ENCODE data around the gene ASB3.
A peak's percentile ranks its signal among the peaks of the same experiment; 100 is the strongest.

Gene ASB3

GRCh38 chr2:53820048-53820447 lies 33.3 kb upstream of the ASB3 start:
- Histone ChIP-seq H3K36me3 (ENCODE audit: control insufficient read depth in 2 of 2, insufficient read depth in 2 of 2, low read length in 2 of 2) (peaks cover 13 to 20% of the 10 kb centered on the region in 2 donors), H3K27ac (ENCODE audit: low read length) (no peak overlapping the region), H3K9me3 (ENCODE audit: control insufficient read depth in 2 of 2, low read length in 2 of 2) (no peaks in the 10 kb centered on the region), H3K4me1 (ENCODE audit: control insufficient read depth, insufficient read depth, low read length) (no peaks in the 10 kb centered on the region), H3K9ac (ENCODE audit: low read length in 2 of 2) (no peak overlapping the region), H3K4me3 (ENCODE audit: low read length in 2 of 2) (no peak overlapping the region), H3K27me3 (ENCODE audit: control insufficient read depth in 1 of 2, insufficient read depth in 2 of 2, low read length in 2 of 2) (no peaks in the 10 kb centered on the region)

GRCh38 chr2:53819634-53820033 lies 32.9 kb upstream of the ASB3 start:
- no peak overlapping the region for H3K27ac ChIP-seq (ENCODE audit: low read length)
- H3K36me3 ChIP-seq (ENCODE audit: control insufficient read depth in 2 of 2, insufficient read depth in 2 of 2, low read length in 2 of 2) = peaks cover 13 to 20% of the 10 kb centered on the region in 2 donors
- no peak overlapping the region for H3K9ac ChIP-seq (ENCODE audit: low read length in 2 of 2)
- no peaks in the 10 kb centered on the region for H3K9me3 ChIP-seq (ENCODE audit: control insufficient read depth in 2 of 2, low read length in 2 of 2)
- H3K4me3 ChIP-seq (ENCODE audit: low read length in 2 of 2) = no peak overlapping the region
- H3K4me1 ChIP-seq (ENCODE audit: control insufficient read depth, insufficient read depth, low read length) = no peaks in the 10 kb centered on the region
- no peaks in the 10 kb centered on the region for H3K27me3 ChIP-seq (ENCODE audit: control insufficient read depth in 1 of 2, insufficient read depth in 2 of 2, low read length in 2 of 2)

DNA sequence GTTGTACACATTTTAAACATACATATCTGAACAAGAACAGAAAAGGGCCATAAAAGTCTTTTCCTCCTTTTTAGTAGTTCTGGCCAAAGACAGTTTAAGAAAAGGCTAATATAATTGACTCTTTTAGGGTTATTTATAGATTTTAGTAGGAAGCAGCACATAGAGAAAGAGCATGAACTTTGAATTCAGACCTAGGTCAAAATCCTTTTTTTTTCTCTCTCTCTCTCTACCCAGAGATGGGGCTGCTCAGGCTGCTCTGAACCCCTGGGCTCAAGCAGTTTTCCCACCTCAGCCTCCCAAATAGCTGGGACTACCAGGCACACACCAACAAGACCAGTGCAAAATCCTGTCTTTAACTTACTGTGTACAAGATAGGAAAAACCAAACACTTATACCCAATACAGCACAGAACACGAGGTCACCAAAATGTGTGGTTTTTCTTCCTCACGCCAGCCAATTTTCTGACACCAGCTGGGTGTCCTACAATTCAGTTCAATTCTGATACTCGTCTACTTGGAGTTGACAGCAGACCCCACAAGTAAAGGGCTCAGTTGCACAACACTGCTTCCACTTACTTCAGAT lies 32.2 kb upstream of the ASB3 start:
- Histone ChIP-seq H3K27ac (ENCODE audit: low read length) (no peak overlapping the region), H3K9ac (ENCODE audit: low read length in 2 of 2) (no peak overlapping the region), H3K36me3 (ENCODE audit: control insufficient read depth in 2 of 2, insufficient read depth in 2 of 2, low read length in 2 of 2) (peaks cover 13 to 20% of the 10 kb centered on the region in 2 donors), H3K4me1 (ENCODE audit: control insufficient read depth, insufficient read depth, low read length) (no peaks in the 10 kb centered on the region), H3K9me3 (ENCODE audit: control insufficient read depth in 2 of 2, low read length in 2 of 2) (no peaks in the 10 kb centered on the region), H3K27me3 (ENCODE audit: control insufficient read depth in 1 of 2, insufficient read depth in 2 of 2, low read length in 2 of 2) (no peaks in the 10 kb centered on the region), H3K4me3 (ENCODE audit: low read length in 2 of 2) (no peak overlapping the region)

DNA sequence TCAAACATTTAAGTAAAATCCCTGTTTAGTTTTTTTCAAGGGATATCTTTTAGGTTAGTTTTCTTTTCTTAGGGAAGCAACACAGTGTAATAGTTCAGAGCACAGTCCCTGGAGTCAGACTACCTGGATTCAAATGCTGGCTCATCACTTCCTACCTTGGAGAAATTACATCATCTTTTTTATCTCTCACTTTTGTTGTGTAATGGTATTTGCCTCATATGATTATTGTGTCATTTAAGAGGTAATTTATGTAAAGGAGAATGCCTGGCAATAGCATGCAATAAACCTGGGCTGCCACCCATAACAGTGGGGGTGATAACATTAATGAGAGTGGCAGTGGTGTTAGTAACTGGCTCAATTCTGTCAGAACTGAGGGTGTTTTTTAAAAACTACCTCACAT lies 26.4 kb upstream of the ASB3 start:
- peaks cover 25 to 30% of the 10 kb centered on the region in 2 donors for H3K36me3 ChIP-seq (ENCODE audit: control insufficient read depth in 2 of 2, insufficient read depth in 2 of 2, low read length in 2 of 2)
- H3K27me3 ChIP-seq (ENCODE audit: control insufficient read depth in 1 of 2, insufficient read depth in 2 of 2, low read length in 2 of 2) = no peaks in the 10 kb centered on the region
- no peak overlapping the region for H3K27ac ChIP-seq (ENCODE audit: low read length)
- no peak overlapping the region for H3K4me3 ChIP-seq (ENCODE audit: low read length in 2 of 2)
- H3K9ac ChIP-seq (ENCODE audit: low read length in 2 of 2) = no peak overlapping the region
- no peaks in the 10 kb centered on the region for H3K4me1 ChIP-seq (ENCODE audit: control insufficient read depth, insufficient read depth, low read length)
- H3K9me3 ChIP-seq (ENCODE audit: control insufficient read depth in 2 of 2, low read length in 2 of 2) = no peaks in the 10 kb centered on the region

DNA sequence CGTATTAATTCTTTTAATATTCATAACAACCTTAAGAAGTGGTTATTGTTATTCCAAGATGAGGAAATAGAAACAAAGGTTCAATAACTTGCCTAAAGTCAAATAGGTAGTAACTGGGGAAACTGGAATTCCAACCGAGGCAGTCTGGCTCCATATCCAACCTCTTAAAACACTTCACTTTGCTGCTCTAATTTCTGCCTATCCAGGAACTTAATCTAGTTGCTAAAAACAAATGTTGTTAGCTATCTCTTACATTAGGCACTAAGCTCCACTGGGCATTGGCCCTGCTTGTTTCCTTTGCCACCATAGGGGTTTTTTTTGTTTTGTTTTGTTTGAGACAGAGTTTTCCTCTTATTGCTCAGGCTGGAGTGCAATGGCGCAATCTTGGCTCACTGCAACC lies 24.8 kb upstream of the ASB3 start:
- no peaks in the 10 kb centered on the region for H3K4me1 ChIP-seq (ENCODE audit: control insufficient read depth, insufficient read depth, low read length)
- no peak overlapping the region for H3K4me3 ChIP-seq (ENCODE audit: low read length in 2 of 2)
- H3K36me3 ChIP-seq (ENCODE audit: control insufficient read depth in 2 of 2, insufficient read depth in 2 of 2, low read length in 2 of 2) = peaks cover 23 to 34% of the 10 kb centered on the region in 2 donors
- H3K9ac ChIP-seq (ENCODE audit: low read length in 2 of 2) = no peak overlapping the region
- H3K9me3 ChIP-seq (ENCODE audit: control insufficient read depth in 2 of 2, low read length in 2 of 2) = no peaks in the 10 kb centered on the region
- no peaks in the 10 kb centered on the region for H3K27me3 ChIP-seq (ENCODE audit: control insufficient read depth in 1 of 2, insufficient read depth in 2 of 2, low read length in 2 of 2)
- H3K27ac ChIP-seq (ENCODE audit: low read length) = no peak overlapping the region

- Histone ChIP-seq H3K27ac (ENCODE audit: low read length) (no peak overlapping the region), H3K36me3 (ENCODE audit: control insufficient read depth in 2 of 2, insufficient read depth in 2 of 2, low read length in 2 of 2) (peaks cover 0 to 41% of the 10 kb centered on the region in 2 donors), H3K9ac (ENCODE audit: low read length in 2 of 2) (no peak overlapping the region), H3K27me3 (ENCODE audit: control insufficient read depth in 1 of 2, insufficient read depth in 2 of 2, low read length in 2 of 2) (no peaks in the 10 kb centered on the region), H3K4me3 (ENCODE audit: low read length in 2 of 2) (no peak overlapping the region), H3K4me1 (ENCODE audit: control insufficient read depth, insufficient read depth, low read length) (no peaks in the 10 kb centered on the region), H3K9me3 (ENCODE audit: control insufficient read depth in 2 of 2, low read length in 2 of 2) (no peaks in the 10 kb centered on the region)
Measured at GRCh38 chr2:53802617-53803151, 15.9 kb upstream of the ASB3 start.

- no peaks in the 10 kb centered on the region for H3K27me3 ChIP-seq (ENCODE audit: control insufficient read depth in 1 of 2, insufficient read depth in 2 of 2, low read length in 2 of 2)
- no peaks in the 10 kb centered on the region for H3K9me3 ChIP-seq (ENCODE audit: control insufficient read depth in 2 of 2, low read length in 2 of 2)
- no peak overlapping the region for H3K9ac ChIP-seq (ENCODE audit: low read length in 2 of 2)
- no peaks in the 10 kb centered on the region for H3K4me1 ChIP-seq (ENCODE audit: control insufficient read depth, insufficient read depth, low read length)
- no peak overlapping the region for H3K27ac ChIP-seq (ENCODE audit: low read length)
- no peak overlapping the region for H3K4me3 ChIP-seq (ENCODE audit: low read length in 2 of 2)
- H3K36me3 ChIP-seq (ENCODE audit: control insufficient read depth in 2 of 2, insufficient read depth in 2 of 2, low read length in 2 of 2) = peaks cover 0 to 38% of the 10 kb centered on the region in 2 donors
Measured at GRCh38 chr2:53801547-53801946, 14.8 kb upstream of the ASB3 start.

DNA sequence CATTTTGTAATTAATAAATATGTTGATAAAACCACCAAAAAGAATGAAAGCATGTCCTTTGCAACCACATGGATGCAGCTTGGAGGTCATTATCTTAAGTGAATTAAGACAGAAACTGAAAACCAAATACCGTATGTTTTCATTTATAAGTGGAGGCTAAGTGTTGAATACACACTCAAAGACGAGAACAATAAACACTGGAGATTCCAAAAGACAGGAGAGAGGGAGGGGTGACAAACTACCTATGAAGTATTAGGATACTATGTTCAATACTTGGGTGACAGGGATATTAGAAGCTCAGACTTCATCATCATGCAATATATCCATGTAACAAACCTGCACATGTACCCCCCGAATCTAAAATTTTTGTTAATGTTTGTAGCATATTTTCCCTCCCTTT lies 7.1 kb upstream of the ASB3 start:
- Histone ChIP-seq H3K36me3 (ENCODE audit: control insufficient read depth in 2 of 2, insufficient read depth in 2 of 2, low read length in 2 of 2) (peaks cover 0 to 13% of the 10 kb centered on the region in 2 donors), H3K4me1 (ENCODE audit: control insufficient read depth, insufficient read depth, low read length) (no peaks in the 10 kb centered on the region), H3K27ac (ENCODE audit: low read length) (no peak overlapping the region), H3K4me3 (ENCODE audit: low read length in 2 of 2) (no peak overlapping the region), H3K9me3 (ENCODE audit: control insufficient read depth in 2 of 2, low read length in 2 of 2) (no peaks in the 10 kb centered on the region), H3K9ac (ENCODE audit: low read length in 2 of 2) (no peak overlapping the region), H3K27me3 (ENCODE audit: control insufficient read depth in 1 of 2, insufficient read depth in 2 of 2, low read length in 2 of 2) (no peaks in the 10 kb centered on the region)

GRCh38 chr2:53793261-53793660 lies 6.5 kb upstream of the ASB3 start:
- Histone ChIP-seq H3K9ac (ENCODE audit: low read length in 2 of 2) (no peak overlapping the region), H3K4me1 (ENCODE audit: control insufficient read depth, insufficient read depth, low read length) (peaks cover 2% of the 10 kb centered on the region), H3K9me3 (ENCODE audit: control insufficient read depth in 2 of 2, low read length in 2 of 2) (no peaks in the 10 kb centered on the region), H3K27me3 (ENCODE audit: control insufficient read depth in 1 of 2, insufficient read depth in 2 of 2, low read length in 2 of 2) (no peaks in the 10 kb centered on the region), H3K36me3 (ENCODE audit: control insufficient read depth in 2 of 2, insufficient read depth in 2 of 2, low read length in 2 of 2) (peaks cover 0 to 11% of the 10 kb centered on the region in 2 donors), H3K4me3 (ENCODE audit: low read length in 2 of 2) (no peak overlapping the region), H3K27ac (ENCODE audit: low read length) (no peak overlapping the region)

DNA sequence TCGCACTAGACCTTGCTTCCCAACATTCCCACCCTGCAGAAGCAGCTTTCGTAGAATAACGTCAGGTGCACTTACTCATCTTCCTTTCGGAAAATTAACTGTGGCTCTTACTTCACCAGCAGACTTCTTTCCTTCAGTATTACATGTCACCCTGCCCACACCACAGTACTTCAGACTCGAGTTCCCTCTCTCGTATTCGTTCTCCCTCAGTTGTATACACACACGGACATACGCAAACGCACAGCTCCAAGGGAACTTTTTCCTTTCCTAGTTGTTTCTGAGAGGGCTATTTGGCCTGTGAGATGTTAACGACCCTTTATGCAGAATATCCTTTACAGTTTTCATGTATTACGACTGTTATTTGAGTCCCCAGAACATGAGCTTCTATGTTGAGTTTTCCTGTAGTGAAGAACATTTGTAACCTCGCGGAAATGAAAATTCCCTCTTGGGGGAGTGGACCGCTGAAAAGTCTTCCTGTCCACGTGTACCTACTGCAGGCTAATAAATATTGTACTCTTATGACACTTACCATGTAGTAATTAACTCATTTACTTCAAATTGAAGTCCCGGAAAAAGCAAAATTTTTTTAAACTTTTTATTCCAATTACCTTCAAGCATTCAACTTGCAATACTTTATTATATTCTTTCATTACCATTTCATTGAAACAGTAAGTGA lies 999 bp upstream of the ASB3 start:
- Histone ChIP-seq H3K27me3 (ENCODE audit: control insufficient read depth in 1 of 2, insufficient read depth in 2 of 2, low read length in 2 of 2) (no peaks in the 10 kb centered on the region), H3K9me3 (ENCODE audit: control insufficient read depth in 2 of 2, low read length in 2 of 2) (no peaks in the 10 kb centered on the region), H3K36me3 (ENCODE audit: control insufficient read depth in 2 of 2, insufficient read depth in 2 of 2, low read length in 2 of 2) (no peaks in the 10 kb centered on the region), H3K9ac (ENCODE audit: low read length in 2 of 2) (peak overlapping the region; percentile 92 to 96), H3K4me1 (ENCODE audit: control insufficient read depth, insufficient read depth, low read length) (peaks cover 23% of the 10 kb centered on the region), H3K27ac (ENCODE audit: low read length) (peak overlapping the region; percentile 76), H3K4me3 (ENCODE audit: low read length in 2 of 2) (peak overlapping the region; percentile 99)

GRCh38 chr2:53786352-53786704 lies 425 bp downstream of the ASB3 start:
- Histone ChIP-seq H3K9ac (ENCODE audit: low read length in 2 of 2) (peak overlapping the region; percentile 92 to 96), H3K36me3 (ENCODE audit: control insufficient read depth in 2 of 2, insufficient read depth in 2 of 2, low read length in 2 of 2) (no peaks in the 10 kb centered on the region), H3K27ac (ENCODE audit: low read length) (peak overlapping the region; percentile 76), H3K9me3 (ENCODE audit: control insufficient read depth in 2 of 2, low read length in 2 of 2) (no peaks in the 10 kb centered on the region), H3K4me1 (ENCODE audit: control insufficient read depth, insufficient read depth, low read length) (peaks cover 23% of the 10 kb centered on the region), H3K4me3 (ENCODE audit: low read length in 2 of 2) (peak overlapping the region; percentile 99), H3K27me3 (ENCODE audit: control insufficient read depth in 1 of 2, insufficient read depth in 2 of 2, low read length in 2 of 2) (no peaks in the 10 kb centered on the region)
